Measurements from ENCODE around the gene PARD3.
"Not testable (repeated sequence)": the region's sequence is repeated elsewhere in the genome, so short reads cannot be mapped to it uniquely, and the experiment has no call there.

PARD3 gene

DNA sequence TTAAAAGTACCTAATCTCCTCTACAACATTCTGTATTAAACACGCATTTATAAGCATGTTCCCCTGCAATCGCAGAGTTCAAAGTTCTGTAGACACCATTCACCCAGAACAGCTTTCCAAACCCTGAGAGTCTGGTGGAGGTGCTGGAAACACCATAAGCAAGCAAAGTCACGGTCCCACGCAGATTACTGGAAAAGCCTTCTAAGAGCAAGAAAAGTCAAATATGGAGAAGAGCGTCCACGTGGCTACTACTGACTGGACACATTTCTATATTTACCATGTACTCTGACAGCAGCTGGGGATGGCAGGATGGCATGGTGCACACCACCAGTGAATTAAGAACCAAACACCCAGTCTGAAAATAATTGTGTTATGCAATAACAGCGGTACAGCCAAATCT is 97.7 kb downstream of the PARD3 start:
- DNase-seq = no peak

DNA sequence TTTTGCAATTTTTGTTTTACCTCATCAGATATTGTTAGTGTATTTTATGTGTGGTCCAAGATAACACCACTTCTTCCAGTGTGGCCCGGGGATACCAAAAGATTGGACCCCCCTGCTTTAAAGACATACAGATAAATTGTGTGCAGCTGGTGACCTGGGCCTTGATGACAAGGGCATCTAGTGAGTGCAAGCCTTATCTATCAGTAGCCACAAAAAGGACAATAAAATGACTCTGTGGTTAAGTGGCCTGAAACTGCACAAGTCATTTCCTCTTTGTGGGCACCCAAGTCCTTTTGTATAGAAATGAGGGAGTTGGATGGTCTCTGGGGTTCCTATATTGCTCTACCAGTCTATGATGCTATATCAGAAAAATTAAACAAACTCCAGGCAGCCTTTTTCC is 98.1 kb downstream of the PARD3 start:
- no peak for DNase-seq

DNA sequence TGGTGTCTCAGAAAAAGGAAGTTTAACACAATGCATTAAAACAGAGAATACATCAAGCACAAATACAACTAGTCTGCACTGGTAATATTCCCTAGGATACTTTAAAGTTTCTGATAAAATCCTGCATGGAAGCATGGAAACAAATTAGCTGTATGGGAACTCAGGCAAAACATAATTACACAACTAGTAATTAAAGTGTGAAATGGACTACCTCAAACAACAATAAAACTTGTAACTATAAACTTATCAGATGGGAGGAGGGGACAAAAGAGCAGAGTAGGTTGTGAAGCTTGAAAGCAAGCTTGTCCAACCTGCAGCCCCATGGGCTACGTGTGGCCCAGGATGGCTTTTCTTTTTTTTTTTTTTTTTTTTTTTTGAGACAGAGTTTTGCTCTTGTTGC is 98.9 kb downstream of the PARD3 start:
- no peak for DNase-seq

DNA sequence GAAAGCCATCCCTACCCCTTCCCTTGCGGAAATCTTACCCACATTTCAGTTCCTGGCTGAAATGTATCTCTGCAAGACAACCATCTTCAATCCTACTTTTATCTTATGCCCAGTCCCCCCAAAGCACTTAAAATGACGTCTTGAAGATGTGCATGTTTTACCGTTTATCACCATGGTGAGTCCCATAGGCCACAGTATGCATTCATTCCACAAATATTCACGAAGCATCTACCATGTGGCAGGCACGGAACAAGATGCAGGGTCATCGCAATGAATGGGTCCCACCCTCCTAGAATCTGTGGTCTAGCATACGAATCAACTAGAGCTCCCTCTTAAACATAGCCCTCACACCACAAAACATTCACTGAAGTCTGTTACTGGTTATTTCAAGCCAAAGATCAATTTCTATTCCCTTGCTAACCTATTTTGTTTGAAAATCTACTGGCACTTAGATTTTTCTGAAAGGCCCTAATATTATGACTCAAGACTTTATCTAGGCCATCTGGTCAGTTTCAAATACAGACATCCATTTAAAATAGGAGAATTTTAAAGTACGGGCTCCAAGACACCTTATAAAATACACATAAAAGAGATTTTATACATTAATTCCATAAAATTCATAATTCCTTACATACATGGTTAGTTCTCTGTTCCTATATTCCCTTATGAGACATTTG is 99.4 kb downstream of the PARD3 start:
- DNase-seq = no peak

DNA sequence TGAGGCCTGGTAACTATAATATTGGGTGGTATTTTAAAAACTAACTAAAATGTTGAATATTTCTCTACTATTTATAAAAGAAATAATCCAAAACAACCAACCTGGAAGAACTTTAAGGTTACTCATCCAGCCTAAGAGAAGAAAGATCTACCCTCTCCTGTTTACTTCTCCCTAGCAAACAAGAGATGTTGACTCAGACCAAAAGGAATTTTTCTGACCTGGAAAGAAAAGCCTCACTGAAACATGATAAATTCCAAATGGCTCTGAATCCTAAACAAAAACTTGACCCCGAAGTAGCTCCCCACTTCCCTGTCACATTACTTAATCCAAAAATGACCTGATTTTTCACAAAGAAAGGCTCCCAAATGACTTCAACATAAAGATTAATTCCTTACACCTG is 101.2 kb downstream of the PARD3 start:
- DNase-seq = no peak

DNA sequence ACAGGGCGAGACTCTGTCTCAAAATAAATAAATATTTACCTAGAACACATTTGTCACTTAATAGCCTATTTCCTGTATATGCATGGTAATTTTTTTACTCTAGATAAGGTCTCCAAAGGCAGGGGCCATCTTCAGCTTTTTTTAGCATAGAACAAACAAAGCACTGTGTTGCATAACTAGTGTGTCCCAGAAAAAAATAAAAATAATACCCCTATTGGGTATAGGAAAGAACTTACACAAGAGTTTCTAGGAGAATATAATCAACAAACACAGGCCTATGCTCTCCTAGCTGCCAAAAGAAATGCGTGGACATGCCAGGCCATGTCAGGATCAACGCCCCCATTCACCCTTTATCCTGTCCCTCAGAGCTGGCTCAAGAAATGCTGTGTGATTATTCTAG is 103.6 kb downstream of the PARD3 start:
- DNase-seq = no peak

DNA sequence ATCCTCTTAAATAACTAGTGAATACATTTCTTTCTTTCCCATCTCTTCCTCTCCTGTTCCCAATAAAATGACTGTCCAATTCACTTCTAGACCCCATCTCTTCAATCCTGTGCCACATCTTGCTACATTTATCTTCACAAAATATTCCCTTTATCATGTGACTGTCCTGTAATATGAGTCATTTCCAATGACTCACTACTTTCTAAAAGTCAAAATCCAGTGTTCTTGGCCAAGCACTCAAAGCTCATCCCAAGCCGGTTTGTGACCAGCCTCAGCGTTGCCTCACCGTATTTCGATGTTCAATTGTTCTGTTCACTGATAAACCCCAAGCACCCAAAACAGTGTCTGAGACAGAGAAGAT is 104.7 kb downstream of the PARD3 start:
- no peak for DNase-seq

DNA sequence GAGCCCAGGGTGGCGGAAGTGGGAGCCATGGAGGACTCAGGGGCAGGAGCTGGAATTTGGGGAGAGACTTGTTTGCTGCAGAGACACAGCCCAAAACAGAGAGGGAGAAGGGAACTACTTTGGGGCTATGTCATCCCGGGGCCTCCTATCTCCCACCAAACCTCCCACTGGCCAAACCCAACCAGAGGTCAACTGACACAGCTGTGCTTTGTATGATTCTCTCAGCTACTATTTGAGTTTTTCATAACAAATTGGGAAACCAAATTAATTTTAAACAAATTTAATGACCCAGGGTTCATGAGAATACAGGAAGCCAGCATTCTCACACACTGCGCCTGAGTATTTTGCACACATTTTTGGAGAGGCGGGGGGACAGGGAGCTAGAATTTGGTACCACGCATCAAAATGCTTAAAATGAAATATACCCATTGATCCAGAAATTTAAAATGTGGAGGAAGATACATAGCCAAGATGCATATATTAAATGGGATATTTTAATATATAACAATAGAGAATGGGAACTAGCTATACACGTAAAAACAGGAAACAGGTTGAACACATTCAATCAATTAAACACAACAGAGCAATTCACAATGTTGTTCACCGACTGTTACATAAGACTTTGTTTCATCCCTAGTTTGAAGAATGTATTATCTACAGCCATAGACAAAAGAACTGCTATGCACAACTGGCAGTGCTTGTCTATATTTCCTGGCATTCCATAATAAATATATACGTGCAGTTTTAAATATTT is 105.3 kb downstream of the PARD3 start:
- no peak for DNase-seq

DNA sequence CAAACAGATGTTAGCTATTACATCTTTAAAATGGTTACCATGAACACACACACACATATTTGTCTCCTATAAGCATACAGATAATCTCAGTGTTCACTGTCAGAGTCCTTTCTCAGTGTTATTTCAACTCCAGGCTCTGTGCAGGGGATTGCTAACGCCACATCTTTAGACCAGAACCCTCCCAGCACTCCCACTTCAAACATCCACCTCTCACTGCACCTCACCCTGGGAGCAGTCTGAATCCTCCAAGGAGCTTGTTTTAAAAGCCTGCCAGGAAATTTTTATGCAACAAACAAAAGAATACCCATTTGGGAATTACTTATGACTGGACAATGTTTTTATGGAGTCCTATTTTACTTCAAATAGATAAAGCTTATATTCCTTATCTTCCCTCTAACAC is 107.4 kb downstream of the PARD3 start:
- no peak for DNase-seq

DNA sequence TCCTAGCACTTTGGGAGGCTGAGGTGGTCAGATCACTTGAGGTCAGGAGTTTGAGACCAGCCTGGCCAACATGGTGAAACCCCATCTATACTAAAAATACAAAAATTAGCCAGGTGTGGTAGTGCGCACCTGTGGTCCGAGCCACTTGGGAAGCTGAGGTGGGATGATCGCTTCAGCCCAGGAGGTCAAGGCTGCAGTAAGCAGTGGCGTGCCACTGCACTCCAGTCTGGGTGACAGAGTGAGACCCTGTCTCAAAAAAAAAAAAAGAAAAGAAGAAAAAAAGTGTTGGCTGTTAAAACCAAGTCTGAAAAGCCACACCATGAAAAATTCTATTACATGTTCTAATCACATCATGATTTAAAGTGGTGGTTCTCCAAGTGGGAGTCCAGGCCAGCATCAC is 108.1 kb downstream of the PARD3 start:
- DNase-seq = not testable (repeated sequence)

DNA sequence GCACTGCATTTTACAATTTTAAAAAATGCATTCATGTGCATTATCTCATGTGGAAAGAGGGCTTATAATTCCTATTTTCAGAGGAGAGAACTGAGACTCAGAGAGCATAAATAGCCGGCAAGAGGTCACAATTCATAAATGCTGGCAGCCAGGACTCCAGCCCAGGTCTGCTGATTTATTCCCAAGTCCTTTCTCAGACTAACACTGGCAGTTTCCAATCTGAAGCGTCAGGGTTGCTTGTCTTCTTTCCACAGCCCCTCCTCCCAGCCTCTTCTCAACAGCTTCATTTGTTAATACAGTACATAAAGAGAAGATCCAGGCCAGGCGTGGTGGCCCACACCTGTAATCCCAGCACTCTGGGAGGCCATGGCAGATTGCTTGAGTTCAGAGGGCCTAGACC is 108.9 kb downstream of the PARD3 start:
- DNase-seq = no peak

DNA sequence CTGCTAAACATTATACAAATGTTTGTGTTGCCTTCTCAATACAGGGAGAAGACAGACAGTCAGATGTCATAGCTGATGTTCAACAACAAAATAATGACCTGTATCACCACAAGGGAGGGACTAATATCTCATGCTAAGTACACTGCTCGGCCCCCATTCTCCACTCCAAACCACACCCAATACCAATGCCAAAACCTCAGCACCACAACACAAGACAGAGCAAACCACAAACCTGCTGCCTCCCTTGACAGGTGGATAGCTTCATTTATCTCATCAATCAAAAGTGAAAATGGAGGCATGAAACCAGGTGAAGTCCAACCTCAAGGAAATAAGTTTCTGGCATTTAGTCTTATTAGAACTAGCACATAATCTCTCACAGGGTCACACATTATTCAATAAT is 109.5 kb downstream of the PARD3 start:
- DNase-seq = no peak

DNA sequence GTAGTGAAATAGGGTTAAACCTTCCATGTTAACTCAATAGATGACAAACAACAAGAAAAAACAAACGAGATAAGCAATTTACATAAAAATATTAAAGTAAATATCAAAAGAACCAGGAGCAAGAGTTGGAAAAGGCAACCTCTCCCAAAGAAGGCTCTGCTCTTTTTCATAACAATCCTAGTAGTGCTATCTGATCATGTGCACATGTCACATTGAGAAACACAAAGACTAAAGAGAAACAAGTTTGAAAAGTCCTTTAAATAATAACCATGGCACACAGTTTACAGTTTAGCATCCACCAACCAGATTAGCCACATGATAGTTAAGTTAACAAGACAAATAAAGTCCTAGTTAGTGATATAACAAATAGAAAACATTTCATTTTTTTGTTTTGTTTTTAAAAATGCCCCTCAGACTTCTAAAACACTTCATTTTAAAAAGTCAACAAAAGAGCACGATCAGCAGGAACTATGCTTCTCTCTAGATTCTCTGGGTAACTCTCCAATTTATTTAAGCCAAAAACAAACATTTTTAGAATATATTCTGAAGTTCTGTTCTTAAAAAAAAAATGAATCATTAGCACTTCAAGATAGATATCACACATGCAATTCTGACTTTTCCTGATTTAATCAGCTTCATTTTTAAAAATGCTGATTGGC is 110.4 kb downstream of the PARD3 start:
- DNase-seq = no peak

DNA sequence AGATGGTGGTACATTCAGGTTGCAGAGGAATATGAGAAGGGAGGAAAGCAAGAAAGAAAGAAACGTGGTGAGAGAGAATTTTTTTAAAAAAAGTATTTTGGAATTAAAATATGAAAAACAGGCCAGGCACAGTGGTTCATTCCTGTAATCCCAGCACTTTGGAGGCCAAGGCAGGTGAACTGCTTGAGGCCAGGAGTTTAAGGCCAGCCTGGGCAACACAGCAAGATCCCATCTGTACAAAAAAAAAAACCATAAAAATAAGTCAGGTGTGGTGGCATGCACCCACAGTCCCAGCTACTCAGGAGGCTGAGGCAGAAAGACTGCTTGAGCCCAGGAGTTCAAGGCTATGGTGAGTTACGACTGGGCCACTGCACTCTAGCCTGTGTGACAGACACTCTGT is 112.1 kb downstream of the PARD3 start:
- DNase-seq = no peak

DNA sequence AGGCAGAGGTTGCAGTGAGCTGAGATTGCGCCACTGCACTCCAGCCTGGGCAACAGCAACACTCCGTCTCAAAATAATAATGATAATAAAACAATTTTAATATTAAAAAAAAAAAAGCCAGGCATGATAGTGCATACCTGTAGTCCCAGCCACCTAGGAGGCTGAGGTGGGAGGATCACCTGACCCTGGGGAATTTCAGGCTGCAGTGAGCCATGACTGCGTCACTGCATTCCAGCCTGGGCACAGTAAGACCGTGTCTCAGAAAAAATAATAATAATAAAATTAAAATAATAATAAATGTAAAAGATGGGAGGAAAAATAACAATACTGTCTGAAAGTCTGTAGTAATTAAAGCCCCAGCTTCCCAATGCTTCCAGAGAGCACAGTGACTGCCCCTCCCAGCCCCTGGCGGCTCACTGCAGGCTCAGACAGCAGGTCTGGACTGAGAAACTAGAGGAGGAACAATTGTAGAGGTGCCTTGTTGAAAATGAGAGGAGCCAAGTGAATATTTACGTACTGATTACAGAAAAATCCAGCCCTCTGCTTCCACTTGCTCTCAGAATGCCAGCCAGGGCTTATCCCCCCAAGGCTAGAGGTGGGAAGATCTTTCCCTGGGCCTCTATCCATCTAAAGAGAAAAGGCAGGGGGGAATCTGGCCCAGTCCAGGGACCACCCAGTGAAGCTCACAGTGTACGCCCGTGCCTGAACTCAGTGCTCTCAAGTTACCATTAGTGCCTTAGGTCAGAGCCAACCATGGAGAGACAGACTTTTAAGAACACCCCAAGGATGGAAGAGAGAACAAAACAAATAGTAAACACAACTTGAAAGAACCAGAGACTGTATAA is 112.8 kb downstream of the PARD3 start:
- DNase-seq = no peak

DNA sequence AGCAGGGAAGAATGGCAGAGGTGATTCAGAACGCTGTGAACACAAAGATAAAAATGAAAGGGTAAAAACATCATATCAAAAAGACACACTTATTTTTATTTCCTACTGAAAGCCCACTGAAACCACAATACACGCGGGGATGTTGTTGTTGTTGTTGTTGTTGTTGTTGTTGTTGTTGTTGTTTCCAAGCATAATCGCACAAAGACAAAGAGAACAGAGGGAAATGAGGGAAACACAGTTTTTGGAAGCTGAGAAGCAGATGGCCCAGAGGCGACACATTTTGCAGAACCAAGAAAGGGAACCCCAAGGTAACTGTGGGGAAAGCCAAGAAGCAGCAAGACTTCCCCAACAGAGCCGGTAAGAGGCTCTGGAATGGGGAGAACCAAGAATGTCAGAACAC is 113.9 kb downstream of the PARD3 start:
- DNase-seq = no peak

DNA sequence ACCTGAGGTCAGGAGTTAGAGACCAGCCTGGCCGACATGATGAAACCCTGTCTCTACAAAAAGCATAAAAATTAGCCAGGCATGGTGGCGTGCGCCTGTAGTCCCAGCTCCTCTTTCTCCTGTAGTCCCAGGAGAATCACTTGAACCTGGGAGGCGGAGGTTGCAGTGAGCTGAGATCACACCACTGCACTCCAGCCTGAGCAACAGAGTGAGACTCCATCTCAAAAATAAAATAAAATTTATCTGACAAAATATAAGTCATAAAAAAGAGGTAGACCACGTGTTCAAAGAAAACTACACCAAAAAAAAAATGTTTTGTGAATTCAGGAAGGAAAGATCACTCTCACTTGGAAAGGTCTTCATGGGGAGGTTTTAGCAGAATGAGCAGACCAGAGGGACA is 114.3 kb downstream of the PARD3 start:
- not testable (repeated sequence) for DNase-seq

DNA sequence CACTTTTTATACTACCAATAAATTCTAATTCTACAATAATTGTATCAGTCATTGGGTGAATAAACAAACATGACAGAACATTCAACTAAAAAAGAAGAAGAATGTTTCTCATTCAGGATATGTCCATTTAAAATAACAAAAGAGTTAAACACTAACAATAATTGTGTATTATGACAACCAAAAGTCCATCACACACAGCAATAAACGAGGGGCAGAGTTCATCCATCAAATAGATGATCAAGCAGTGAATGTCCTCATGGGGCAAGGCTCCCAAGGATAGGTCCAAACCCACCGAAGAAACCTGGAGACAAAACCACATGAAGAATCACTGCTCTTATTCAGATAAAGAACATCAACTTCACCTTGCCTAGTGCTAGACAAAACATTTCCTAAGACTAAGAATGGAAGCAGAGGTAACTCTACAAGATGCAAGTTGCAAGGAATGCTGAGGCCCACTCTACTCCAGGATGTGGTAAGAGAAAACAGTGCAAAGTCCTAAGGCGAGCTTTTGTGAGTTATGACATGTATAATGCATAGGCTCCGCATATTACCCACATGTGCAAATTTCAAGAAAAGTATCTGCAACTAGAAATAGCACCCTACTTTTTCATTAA is 115.1 kb downstream of the PARD3 start:
- no peak for DNase-seq

DNA sequence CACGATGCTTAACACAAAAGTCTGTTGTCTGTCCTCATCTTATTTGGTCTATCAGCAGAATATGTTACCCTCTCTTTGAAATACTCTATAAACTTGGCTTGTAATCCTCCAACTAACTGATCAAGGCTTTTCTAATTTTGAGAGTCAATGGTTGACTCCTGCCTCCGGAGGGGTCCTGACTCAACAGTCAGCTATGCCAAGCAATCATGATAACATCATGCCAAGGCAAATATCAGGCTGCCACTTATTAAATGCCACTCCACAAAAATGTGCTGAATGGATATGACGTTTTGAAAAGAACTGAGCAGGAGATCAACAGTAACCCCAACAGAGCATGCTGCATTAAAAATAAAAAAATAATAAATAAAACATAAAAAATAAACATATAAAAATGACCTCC is 116.1 kb downstream of the PARD3 start:
- DNase-seq = no peak

DNA sequence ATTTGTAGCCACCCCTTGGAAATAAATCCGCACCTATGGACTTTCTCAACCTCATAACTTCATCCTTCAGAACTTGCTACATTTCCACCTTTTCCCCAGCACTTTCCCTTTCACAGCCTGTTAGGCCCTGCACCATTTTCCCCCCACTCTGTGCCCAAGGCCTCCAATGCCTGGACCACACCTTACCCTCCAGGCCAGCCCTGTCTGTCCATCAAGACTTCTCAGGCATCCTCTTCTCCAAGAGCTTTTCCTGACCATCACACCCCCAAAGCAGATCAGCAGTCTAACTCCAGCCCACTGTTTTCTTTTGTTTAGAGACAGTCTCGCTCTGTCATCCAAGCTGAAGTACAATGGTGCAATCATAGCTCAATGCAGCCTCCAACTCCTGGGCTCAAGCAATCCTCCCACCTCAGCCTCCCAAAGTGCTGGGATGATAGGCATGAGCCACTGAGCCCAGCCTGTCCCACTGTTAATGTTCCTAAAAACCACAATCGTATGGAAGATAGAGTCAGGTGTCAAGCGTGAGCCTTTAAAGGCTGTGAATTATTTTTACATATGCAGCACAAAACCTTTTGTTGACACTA is 116.8 kb downstream of the PARD3 start:
- DNase-seq = no peak

All from amygdala (tissue), 56 donors.